ENCODE data around the gene SLF2. TPM values are rescaled to one million over a fixed set of nuclear protein-coding genes. Genes with fewer than 3 reads are reported as not detected.

Gene SLF2
- total and polyA plus RNA-seq, 2 of the 13 experiments (the other 11 are each of a cell fraction or from before 2014, with no cell fraction given): 12.2 to 48.1 TPM

DNA sequence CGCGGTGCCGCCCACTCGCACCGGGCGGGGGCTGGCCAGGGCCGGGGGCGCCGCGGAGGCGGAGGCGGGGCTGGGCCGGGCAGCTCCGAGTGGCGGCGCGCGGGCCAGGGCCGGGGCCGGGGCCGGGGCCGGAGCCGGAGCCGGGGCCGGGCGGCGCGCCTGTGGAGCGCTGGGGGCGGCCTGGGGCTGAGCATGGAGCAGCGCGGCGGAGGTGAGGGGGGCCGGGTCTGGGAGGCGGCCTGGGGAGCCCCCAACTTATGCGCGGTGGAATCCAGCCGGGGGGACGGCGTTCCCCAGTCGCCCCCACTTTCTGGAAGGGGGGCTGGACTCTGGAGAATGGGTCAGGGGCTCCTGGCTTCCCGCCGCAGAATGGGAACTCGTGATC, 87.0 kb downstream of the SLF2 start, which contains the start of gene LZTS2 (continued):
- TF ChIP-seq, protein P1, sequence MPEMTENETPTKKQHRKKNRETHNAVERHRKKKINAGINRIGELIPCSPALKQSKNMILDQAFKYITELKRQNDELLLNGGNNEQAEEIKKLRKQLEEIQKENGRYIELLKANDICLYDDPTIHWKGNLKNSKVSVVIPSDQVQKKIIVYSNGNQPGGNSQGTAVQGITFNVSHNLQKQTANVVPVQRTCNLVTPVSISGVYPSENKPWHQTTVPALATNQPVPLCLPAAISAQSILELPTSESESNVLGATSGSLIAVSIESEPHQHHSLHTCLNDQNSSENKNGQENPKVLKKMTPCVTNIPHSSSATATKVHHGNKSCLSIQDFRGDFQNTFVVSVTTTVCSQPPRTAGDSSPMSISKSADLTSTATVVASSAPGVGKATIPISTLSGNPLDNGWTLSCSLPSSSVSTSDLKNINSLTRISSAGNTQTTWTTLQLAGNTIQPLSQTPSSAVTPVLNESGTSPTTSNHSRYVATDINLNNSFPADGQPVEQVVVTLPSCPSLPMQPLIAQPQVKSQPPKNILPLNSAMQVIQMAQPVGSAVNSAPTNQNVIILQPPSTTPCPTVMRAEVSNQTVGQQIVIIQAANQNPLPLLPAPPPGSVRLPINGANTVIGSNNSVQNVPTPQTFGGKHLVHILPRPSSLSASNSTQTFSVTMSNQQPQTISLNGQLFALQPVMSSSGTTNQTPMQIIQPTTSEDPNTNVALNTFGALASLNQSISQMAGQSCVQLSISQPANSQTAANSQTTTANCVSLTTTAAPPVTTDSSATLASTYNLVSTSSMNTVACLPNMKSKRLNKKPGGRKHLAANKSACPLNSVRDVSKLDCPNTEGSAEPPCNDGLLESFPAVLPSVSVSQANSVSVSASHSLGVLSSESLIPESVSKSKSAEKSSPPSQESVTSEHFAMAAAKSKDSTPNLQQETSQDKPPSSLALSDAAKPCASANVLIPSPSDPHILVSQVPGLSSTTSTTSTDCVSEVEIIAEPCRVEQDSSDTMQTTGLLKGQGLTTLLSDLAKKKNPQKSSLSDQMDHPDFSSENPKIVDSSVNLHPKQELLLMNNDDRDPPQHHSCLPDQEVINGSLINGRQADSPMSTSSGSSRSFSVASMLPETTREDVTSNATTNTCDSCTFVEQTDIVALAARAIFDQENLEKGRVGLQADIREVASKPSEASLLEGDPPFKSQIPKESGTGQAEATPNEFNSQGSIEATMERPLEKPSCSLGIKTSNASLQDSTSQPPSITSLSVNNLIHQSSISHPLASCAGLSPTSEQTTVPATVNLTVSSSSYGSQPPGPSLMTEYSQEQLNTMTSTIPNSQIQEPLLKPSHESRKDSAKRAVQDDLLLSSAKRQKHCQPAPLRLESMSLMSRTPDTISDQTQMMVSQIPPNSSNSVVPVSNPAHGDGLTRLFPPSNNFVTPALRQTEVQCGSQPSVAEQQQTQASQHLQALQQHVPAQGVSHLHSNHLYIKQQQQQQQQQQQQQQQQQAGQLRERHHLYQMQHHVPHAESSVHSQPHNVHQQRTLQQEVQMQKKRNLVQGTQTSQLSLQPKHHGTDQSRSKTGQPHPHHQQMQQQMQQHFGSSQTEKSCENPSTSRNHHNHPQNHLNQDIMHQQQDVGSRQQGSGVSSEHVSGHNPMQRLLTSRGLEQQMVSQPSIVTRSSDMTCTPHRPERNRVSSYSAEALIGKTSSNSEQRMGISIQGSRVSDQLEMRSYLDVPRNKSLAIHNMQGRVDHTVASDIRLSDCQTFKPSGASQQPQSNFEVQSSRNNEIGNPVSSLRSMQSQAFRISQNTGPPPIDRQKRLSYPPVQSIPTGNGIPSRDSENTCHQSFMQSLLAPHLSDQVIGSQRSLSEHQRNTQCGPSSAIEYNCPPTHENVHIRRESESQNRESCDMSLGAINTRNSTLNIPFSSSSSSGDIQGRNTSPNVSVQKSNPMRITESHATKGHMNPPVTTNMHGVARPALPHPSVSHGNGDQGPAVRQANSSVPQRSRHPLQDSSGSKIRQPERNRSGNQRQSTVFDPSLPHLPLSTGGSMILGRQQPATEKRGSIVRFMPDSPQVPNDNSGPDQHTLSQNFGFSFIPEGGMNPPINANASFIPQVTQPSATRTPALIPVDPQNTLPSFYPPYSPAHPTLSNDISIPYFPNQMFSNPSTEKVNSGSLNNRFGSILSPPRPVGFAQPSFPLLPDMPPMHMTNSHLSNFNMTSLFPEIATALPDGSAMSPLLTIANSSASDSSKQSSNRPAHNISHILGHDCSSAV (CRISPR knock-in tag; IDR thresholded peaks at IDR 0.05; ENCODE audit: borderline replicate concordance): no peak
- TF ChIP-seq RFX1 (IDR thresholded peaks at IDR 0.05) (no peak), HOXA5 (CRISPR knock-in tag; IDR thresholded peaks at IDR 0.05) (no peak), ZNF792 (CRISPR knock-in tag; IDR thresholded peaks at IDR 0.05) (no peak), ZNF720 (CRISPR knock-in tag; IDR thresholded peaks at IDR 0.05) (no peak), ZNF331 (CRISPR knock-in tag; IDR thresholded peaks at IDR 0.05) (no peak), ZNF773 (CRISPR knock-in tag; IDR thresholded peaks at IDR 0.05; ENCODE audit: borderline replicate concordance) (no peak), NFE2 (CRISPR knock-in tag; IDR thresholded peaks at IDR 0.05) (no peak), ZFP82 (CRISPR knock-in tag; IDR thresholded peaks at IDR 0.05; ENCODE audit: borderline replicate concordance) (peak; percentile 3; the same call in 1 of the 2 replicates), ZNF333 (CRISPR knock-in tag; IDR thresholded peaks at IDR 0.05; ENCODE audit: borderline replicate concordance) (no peak), ZNF572 (CRISPR knock-in tag; IDR thresholded peaks at IDR 0.05) (no peak), ZSCAN31 (CRISPR knock-in tag; IDR thresholded peaks at IDR 0.05; ENCODE audit: low read depth) (no peak)
- TF ChIP-seq, protein P2, sequence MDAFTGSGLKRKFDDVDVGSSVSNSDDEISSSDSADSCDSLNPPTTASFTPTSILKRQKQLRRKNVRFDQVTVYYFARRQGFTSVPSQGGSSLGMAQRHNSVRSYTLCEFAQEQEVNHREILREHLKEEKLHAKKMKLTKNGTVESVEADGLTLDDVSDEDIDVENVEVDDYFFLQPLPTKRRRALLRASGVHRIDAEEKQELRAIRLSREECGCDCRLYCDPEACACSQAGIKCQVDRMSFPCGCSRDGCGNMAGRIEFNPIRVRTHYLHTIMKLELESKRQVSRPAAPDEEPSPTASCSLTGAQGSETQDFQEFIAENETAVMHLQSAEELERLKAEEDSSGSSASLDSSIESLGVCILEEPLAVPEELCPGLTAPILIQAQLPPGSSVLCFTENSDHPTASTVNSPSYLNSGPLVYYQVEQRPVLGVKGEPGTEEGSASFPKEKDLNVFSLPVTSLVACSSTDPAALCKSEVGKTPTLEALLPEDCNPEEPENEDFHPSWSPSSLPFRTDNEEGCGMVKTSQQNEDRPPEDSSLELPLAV (CRISPR knock-in tag; conservative IDR thresholded peaks at IDR 0.05; ENCODE audit: low read depth): no peak
- TF ChIP-seq, protein P3, sequence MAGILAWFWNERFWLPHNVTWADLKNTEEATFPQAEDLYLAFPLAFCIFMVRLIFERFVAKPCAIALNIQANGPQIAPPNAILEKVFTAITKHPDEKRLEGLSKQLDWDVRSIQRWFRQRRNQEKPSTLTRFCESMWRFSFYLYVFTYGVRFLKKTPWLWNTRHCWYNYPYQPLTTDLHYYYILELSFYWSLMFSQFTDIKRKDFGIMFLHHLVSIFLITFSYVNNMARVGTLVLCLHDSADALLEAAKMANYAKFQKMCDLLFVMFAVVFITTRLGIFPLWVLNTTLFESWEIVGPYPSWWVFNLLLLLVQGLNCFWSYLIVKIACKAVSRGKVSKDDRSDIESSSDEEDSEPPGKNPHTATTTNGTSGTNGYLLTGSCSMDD (CRISPR knock-in tag; IDR thresholded peaks at IDR 0.05): no peak
- TF ChIP-seq, protein P4, sequence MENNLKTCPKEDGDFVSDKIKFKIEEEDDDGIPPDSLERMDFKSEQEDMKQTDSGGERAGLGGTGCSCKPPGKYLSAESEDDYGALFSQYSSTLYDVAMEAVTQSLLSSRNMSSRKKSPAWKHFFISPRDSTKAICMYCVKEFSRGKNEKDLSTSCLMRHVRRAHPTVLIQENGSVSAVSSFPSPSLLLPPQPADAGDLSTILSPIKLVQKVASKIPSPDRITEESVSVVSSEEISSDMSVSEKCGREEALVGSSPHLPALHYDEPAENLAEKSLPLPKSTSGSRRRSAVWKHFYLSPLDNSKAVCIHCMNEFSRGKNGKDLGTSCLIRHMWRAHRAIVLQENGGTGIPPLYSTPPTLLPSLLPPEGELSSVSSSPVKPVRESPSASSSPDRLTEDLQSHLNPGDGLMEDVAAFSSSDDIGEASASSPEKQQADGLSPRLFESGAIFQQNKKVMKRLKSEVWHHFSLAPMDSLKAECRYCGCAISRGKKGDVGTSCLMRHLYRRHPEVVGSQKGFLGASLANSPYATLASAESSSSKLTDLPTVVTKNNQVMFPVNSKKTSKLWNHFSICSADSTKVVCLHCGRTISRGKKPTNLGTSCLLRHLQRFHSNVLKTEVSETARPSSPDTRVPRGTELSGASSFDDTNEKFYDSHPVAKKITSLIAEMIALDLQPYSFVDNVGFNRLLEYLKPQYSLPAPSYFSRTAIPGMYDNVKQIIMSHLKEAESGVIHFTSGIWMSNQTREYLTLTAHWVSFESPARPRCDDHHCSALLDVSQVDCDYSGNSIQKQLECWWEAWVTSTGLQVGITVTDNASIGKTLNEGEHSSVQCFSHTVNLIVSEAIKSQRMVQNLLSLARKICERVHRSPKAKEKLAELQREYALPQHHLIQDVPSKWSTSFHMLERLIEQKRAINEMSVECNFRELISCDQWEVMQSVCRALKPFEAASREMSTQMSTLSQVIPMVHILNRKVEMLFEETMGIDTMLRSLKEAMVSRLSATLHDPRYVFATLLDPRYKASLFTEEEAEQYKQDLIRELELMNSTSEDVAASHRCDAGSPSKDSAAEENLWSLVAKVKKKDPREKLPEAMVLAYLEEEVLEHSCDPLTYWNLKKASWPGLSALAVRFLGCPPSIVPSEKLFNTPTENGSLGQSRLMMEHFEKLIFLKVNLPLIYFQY (CRISPR knock-in tag; IDR thresholded peaks at IDR 0.05; ENCODE audit: borderline replicate concordance): no peak

Measured in HepG2 (cell line).